GM18502 (cell line): ENCODE data around the gene OSBP2.

Source experiments
- ATAC-seq: cut with Tn5 transposase; IDR thresholded peaks from one replicate; pipeline ENCODE4 v1.9.1; 2021; ENCODE audit warnings: mild to moderate bottlenecking; ENCODE audit not compliant: unreplicated experiment, poor library complexity

The OSBP2 gene

DNA sequence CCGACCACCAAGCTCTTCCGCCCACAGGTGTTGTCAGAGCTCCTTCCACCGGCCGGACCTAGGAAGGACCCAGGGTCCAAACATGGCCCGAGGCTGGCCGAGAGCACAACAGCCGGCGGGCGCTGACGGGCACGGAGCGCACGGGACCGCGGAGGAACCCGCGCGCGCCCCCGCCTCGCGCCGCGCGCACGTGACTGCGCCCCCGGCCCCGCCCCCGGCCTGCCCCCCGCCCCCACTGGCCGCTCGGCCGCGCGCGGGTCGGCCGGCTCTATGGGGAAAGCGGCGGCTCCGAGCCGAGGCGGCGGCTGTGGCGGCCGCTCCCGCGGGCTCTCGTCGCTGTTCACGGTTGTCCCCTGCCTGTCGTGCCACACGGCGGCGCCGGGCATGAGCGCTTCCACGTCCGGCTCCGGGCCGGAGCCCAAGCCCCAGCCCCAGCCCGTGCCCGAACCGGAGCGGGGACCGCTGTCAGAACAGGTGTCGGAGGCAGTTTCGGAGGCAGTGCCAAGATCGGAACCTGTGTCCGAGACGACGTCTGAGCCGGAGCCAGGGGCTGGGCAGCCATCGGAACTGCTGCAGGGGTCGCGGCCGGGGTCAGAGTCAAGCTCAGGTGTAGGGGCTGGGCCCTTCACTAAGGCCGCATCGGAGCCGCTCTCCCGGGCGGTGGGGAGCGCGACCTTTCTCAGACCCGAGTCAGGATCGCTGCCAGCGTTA lies at the start of gene OSBP2:
Gene OSBP2, plus strand, starts transcription at position 235 of the 711 bp plus-strand sequence. Its CDS starts 36 bp downstream, at position 271.
- no peak for ATAC-seq

DNA sequence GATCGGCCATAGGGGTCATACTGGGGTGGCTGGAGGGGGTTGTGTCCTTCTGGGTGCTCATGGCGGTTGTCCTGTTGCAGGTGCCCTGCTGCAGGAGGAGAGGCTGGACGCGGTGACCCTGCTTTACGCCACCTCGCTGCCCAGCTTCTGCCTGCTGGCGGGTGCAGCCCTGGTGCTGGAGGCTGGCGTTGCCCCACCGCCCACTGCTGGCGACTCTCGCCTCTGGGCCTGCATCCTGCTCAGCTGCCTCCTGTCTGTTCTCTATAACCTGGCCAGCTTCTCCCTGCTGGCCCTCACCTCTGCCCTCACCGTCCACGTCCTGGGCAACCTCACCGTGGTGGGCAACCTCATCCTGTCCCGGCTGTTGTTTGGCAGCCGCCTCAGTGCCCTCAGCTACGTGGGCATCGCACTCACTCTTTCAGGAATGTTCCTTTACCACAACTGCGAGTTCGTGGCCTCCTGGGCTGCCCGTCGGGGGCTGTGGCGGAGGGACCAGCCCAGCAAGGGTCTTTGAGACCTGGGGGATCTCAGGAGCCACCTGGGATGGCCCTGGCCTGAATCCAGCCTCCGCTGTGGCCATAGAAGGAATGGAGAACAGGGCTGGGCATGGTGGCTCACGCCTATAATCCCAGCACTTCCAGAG lies 48.0 kb upstream of the OSBP2 start:
- no peak for ATAC-seq

GRCh38 chr22:30647536-30647935 lies 47.1 kb upstream of the OSBP2 start:
- no peak for ATAC-seq

- no peak for ATAC-seq
Observed at GRCh38 chr22:30648825-30649224, 45.8 kb upstream of the OSBP2 start.

GRCh38 chr22:30649430-30650007 lies 45.2 kb upstream of the OSBP2 start:
- peak; percentile 78 for ATAC-seq

DNA sequence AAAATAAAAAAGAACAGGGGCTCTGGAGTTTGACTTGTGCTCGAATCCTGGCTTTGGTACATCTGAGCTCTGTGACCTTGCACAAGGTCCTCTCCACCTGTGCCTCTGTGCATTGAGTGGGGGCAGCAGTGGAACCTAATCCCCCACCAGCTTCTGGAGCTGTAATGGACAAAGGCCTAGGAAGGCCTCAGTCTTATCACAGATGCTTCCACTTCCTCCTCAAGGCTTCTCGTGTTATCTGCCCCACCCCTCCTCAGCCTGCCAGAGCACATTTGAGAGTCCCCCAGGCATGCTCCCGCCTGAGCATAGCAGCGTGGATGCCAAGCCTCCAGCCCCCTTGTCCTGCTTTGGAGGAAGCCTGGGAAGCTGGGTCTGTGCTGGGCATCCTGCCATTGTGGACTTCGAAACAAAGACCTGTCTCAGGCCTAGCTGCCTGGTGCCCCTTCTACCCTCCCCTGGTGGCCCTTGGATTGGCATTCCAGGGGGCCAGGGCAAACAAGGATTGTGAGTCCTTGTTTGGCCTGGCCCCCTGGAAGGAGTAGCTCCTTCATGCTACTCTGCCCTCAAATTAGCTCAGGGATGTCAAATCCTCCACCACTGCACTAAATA lies 44.1 kb upstream of the OSBP2 start:
- ATAC-seq = no peak

DNA sequence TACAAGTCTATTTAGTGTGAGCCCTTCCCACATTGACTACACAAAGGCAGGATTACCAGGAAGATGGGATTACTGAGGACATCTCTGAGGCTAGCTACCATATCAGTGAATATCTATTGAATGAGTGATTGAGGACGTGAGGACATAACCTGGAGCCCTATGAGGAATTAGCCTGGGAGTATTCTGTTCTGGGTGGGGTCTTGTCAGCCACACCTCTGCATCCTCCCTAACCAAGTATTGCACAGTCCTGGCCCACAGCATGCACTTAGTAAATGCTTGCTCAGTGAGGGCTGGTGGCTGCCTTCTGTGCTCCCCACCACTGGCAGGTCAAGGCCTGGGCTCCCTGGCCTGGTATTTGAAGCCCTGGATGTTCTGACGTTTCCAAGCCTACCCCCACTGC lies 41.8 kb upstream of the OSBP2 start:
- no peak for ATAC-seq

DNA sequence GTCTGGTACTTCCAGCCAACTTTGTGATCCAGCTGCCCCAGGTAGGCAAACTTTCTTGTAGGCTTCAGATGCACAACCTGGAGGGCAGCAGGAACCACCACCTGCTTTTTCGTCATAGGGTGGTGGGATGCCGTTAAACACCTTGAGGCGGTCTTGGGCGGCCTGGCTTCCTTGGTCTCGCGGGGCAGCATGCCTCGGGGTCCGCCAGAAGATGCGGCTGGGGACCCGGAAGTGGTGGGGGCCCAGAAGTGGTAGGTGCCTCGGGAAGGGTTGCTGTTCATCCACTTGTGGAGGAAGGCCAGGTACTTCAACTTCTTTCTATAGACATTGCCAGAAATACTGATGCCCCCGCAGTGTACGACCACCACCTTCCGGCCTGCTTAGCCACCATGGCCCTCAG lies 40.3 kb upstream of the OSBP2 start:
- no peak for ATAC-seq

GRCh38 chr22:30655532-30655931 lies 39.1 kb upstream of the OSBP2 start:
- ATAC-seq = no peak

- no peak for ATAC-seq
Observed at GRCh38 chr22:30662040-30662439, 32.6 kb upstream of the OSBP2 start.

DNA sequence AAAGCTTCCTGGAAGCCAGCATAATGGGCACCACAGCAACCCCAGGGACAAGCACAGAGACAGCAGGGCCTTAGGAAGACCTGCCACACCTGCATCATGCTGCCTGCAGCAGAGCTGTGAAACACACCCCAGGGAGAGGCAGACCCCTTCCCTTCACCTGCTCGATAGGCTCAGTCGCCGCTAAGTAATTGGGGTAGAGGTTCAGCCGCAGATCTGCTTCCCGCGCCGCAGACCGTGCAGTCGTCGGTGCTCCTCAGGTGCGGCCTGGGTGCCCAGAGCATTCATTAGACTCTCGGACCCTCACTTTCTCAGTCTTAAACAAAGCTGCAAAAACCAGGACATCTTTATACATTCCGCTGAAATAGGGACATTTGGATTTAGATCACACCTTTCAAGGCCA lies 29.9 kb upstream of the OSBP2 start:
- ATAC-seq = no peak

DNA sequence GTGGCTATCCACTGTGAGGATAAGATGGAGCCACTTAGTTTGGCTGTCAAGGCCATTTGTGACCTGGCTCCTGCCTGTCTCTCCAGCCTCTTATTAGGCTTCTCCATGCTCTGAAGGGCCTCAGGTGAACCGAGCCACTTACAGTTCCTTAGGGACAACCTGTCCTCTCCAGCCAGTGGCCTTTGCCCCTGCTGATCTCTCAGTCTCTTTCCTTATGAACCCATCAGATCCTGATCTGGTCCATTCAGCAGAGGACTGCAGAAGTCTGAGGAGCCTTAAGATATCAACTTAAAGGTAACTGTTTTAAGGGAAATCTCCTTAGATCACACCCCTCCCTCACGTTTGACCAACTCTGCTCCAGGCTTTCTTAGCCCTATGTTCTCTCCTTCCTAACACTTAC lies 29.4 kb upstream of the OSBP2 start:
- ATAC-seq = no peak

GRCh38 chr22:30665786-30666185 lies 28.9 kb upstream of the OSBP2 start:
- no peak for ATAC-seq

DNA sequence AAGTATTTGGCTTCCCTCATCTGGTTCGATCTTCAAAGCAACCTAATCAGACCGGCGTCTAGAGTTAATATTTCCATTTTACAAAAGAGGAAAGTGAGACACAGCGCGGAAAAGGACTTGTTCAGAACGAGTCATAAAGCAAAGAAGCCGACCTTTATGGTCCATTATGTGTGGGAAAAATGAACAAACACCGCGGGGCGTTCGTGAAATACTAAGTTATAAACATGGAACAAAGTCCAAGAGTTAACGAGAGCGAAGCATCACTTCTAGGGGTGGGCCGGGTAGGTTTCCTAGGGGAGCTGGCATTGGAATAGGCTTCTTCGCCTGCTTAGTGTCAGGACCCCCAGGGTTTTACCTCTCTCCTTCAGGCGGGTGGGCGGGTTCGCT lies 27.6 kb upstream of the OSBP2 start:
- no peak for ATAC-seq

DNA sequence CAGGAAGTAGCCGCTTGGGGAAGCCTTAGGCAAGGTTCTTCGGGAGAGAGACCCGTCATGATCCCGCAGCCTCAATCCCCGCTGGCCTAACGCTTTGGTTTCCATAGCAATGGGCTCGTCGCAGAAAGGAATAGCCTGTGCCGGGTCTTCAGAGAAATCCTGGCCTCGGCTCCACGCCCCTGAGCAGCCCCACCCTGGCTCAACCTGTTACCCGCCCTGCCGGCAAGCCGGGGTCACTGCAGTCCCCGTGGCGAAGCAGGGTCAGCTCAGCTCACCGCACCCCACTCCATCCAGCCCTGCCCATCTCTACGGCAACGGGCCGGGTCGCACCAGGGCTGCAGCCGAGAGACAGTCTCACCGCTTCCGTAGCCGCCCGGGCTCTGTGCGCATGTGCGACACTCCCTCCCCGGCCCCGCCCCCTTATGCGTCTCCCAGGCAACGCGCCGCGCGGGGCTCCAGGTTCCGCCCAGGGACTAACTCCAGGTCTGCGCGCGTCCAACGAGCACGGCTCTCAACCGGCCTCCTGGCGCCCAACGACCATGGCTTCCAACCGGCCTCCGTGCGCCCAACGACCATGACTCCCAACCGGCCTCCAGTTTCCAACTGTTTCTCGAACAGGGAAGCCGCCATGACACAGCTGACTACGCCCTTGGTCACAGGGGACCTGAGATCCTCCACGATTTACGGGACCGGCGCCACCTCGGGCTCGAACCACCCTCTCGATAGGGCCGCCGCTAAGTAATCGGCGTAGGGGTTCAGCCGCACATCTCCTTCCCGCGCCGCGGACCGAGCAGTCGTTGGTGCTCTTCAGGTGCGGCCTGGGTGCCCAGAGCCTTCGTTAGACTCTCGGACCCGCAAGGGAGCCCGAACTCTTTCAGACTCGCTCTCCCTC lies 26.9 kb upstream of the OSBP2 start, which contains the start of gene DUSP18:
Gene DUSP18, minus strand, starts transcription at position 382 of the 892 bp plus-strand sequence. CDS start 3,872 bp downstream, outside the sequence.
- peak; percentile 89 for ATAC-seq

DNA sequence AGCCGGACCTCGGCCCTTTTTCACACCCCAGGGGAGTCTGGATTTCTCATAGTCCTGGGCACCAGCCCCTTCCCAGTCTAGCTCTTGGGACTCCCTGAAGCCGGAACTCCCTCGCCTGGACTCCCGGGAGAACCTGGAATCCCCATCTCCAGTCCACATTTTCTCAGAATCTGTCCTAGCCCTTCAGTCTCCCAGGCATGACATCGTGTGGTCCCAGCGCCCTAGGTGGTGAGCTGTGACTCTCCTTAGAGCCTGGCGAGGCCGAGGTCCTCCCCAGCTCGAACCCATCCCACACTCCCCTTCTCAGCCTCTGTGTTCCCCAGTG lies 26.3 kb upstream of the OSBP2 start:
- ATAC-seq = no peak

DNA sequence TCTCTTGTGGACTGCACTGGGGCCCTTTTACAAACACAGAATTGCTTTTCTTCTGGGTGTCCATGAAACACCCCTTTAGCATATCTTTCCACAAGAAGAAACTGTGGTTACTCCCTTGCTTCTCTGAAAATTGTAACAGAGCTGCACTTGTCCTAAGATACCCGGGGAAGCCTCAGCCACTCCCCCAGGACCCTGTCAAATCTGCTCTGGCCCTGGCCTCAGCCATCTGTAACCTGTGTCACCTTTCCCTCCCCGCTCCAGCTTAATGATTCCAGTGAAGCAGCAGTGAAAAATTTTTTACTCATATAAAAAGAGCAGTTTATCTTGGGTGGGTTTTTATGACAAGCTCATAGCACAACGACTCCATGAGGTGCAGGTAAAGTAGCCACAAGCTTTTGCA lies 23.6 kb upstream of the OSBP2 start:
- ATAC-seq = no peak

GRCh38 chr22:30673136-30673535 lies 21.5 kb upstream of the OSBP2 start:
- no peak for ATAC-seq

GRCh38 chr22:30674482-30674881 lies 20.2 kb upstream of the OSBP2 start:
- no peak for ATAC-seq

DNA sequence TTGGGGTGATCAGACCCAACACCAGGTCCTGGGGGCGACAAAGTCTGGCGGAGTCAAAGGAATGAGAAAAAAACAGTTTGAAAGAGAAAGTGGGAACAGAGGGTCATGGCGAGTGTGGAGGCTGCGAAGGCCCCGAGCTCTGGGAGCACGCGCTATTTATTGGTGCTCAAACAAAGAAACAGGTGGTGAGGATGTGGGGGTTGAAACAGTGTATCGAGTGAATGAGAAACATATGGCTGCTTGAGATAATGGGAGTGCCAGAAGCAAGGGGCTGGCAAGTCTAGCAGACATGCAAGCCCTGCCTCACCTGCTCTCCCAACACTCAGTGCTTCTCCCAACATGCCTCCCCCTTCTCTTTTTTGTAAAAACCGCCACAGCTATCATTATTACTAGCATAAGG lies 19.2 kb upstream of the OSBP2 start:
- no peak for ATAC-seq
